GM21423 (cell line): ENCODE results near the gene PHF14.

Experiments used
- ATAC-seq: cut with Tn5 transposase; IDR thresholded peaks from one replicate; pipeline ENCODE4 v1.9.1; 2021; ENCODE audit warnings: mild to moderate bottlenecking, moderate library complexity; ENCODE audit not compliant: unreplicated experiment

PHF14 gene

DNA sequence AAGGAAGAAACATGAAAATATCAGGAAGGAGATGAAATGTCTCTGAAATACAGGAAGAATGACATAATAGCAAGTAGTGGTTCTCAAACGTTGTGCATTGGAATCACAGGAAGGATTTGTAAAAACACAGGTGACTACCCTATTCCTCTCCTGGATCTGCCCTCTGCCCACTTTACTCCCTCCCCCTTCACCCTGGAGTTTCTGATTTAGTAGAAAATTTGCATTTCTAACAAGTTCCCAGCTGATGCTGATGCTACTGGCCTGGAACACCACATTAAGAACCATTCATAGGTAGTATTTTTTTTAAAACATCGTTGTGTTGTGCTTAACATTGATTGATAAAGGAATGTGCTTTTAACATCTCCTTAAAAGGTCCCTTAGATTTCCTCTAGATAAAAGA lies 130.9 kb downstream of the PHF14 start:
- ATAC-seq: no peak

- ATAC-seq: no peak
Measured at GRCh38 chr7:11109659-11110058, 136.0 kb downstream of the PHF14 start.

DNA sequence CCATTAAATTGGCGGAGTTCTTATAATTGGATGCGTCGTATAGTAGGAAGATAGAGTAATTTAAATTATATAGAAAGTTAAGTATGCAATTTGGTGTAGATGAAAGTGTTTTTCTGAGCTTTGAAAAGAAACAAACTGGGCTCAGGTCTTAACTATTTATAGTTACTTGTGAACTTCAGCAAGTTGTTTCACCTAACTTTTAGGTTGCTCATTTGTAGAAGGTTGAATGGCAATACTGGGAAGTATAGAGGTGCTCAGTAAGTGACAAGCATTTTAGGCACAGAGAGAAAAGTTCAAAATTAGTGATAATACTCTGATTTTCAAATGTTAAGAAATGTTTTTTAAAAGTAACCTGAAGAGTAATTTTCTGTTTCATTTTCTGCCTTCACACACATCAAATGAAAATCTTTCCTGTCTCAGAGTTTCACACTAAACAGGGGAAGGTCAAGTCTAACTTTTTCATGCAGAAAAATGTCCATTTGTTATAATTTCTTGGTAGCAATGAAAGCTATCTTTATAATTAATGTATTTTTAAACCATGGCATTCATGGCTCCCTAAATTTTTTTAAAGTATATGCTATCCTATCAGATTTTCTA lies 146.5 kb downstream of the PHF14 start:
- peak; percentile 68 for ATAC-seq

GRCh38 chr7:11120675-11121220 lies 147.1 kb downstream of the PHF14 start:
- ATAC-seq: no peak

DNA sequence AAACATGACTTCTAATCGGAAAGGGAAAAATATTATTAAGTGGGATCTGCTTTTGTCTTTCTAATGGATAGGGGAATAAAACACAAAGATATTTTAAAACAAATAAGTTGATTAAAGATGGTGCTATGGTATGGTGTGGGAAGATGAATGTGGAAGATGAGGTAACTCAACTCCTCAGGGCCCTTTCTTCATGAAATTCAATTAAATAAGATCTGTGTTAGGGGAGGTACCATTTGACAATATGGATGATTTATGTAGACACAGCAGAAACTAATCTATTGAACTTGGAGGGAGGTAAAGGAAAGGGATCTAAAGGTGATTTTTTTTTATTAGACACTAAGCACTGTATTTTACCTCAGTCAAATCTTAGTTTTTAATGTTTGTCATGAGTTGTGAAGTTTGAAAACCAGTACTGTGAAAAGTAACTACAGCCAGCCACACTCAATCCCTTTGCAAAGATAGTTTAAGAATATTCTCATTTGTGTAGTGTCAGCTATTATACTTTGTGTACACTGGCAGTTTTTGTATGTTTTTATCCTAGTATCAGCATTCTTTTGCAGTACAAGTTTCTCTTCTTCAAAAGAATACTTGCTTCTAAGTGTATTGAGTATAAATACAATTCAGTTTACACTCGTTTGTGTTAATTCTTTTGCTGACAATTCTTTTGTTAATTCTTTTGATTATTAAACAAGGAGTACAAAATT lies 151.3 kb downstream of the PHF14 start:
- no peak for ATAC-seq

- no peak for ATAC-seq
Measured at GRCh38 chr7:11127114-11127785, 153.6 kb downstream of the PHF14 start.

DNA sequence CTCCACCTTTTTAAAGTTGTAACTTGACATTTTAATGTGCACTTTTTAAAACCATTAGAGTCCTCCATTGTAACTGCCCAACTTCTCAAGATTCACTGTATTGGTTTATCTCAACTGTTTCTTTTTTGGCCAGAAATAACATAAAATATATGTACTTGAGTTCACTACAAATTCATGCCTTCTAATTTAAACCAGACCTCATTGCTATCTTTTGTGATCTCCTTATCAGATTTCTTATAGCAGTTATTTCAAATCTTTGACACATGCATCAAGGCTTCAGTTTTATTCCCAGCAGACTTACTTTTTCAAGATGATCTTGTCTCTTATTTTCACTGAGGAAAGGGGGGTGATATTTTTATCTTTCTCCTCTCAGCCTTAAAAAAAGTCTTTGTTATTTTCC lies 154.3 kb downstream of the PHF14 start:
- no peak for ATAC-seq

DNA sequence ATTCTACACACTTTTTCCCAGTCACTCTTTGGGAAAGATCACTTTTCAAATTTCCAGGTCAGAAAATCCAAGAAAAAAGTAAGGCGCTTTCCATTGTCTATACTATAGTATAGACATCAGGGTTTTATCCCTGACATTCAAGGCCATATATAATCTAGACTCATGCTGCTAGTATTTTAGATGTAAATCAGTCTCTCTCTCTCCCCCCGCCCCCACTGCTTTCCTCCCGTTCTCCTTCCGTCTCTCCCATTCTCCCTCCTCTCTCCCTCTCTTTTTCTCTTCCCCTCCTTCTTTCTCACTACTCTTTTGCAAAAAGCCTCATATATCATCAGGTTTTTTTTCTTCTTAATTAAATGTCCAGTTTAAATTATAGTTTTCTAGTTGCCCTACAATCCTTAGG lies 154.8 kb downstream of the PHF14 start:
- no peak for ATAC-seq

DNA sequence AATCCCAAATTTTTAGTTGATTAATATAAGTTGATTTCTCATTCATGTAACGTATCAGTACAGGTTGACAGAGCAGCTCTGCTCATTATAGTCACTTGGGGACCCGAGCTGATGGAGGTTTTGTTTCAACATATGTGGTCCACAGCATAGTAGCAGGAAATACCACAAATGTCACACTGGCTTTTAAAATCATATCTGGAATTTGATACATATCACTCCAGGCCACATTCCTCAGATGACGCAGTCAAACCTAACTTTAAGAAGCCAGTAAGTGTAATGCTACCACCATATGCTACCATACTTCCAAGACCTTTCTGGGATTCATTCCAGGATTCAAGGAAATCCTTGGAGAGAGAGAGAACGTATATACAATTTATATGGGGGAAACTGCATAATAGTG lies 156.3 kb downstream of the PHF14 start:
- ATAC-seq: no peak

DNA sequence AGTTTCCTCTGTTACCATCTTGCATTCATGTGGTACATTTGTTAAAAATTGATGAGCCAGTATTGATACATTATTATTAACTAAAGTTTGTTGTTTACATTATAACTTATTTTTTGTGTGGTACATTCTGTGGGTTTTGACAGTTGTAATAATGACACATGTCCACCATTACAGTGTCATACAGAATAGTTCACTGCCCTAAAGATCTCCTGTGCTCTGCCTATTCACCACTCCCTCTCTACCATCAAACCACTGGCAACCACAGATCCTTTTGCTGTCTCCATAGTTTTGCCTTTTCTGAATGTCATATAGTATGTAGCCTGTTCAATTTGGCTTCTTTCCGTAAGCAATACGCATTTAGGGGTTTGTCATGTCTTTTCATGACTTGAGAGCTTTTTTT lies 156.9 kb downstream of the PHF14 start:
- ATAC-seq: no peak

DNA sequence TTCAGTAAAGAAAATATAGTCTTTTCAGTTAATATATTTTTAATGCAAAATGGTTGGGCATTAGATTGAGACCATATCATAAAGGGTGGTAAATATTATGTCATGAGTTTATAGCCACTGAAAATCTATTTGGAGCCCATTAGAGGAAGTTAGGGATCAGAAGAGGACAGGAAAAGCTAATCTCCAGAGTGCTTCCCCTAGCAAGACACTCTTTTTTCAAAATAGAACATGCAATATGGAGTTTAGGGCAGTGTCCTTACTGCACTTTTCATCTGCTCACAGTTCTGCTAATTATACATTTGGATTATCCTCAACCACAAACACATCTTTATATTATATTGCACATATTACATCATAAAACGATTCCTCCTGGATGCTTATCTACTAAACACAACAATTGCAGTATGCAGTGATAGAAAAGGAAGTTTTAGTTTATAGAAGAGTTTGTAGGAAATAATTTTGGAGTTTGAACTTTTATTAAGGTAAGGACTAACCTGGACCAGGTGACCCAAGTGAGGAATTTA lies 159.8 kb downstream of the PHF14 start:
- no peak for ATAC-seq

GRCh38 chr7:11135573-11135972 lies 161.9 kb downstream of the PHF14 start:
- no peak for ATAC-seq

DNA sequence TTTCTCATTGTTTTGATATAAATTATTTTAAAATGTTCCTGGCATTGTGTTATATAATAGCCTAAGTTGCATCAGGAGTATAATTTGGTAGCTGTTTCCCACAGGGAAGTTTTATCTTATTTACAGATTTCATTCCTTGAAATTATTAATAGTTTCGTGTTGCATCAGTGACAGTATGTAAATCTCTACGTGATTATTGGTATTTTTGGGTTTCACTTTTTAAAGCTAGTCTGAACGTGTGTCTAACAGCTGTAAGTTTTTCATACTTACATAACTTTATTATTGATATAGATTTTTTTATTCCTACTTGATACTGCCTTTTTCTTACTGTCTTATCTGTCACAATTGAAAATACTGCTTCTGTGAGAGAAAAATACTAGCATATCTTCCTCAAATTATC lies 167.9 kb downstream of the PHF14 start:
- ATAC-seq: no peak

DNA sequence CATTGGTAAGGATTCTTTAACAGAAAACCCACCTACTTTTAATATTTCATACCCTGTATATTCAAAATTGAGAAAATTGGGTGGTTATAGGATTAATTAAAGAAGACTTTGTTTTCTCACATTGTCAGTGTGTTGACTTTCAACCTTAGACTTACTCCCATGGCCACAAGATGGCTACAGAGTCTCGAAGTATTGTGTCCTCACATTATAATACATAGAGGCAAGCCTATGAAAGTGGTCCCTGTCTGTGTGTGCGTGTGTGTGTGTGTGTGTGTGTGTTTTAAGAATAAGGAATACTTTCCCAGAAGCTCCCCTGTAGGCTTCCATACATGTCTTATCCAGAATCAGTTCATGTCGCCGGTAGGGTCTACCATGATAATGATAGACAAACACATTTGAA lies 180.0 kb downstream of the PHF14 start:
- ATAC-seq: no peak

DNA sequence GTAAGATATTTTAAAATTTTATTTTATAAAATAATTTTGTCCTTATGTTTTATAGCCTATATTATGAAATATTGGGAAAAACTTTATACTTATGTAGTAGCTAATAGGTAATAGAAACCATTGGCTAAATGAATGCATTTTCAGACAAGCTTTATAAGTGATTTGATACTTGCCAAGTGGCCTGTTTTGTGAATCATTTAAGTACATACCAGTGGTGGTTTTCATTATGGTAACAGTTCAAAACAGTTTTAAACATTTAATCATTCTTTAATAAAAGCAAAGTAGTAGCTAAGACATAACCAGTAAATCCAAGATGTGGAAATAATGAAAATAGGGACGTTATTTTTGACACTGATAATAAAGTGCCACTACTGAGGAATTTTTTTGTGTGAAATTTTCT lies 182.2 kb downstream of the PHF14 start:
- ATAC-seq: no peak

- ATAC-seq: no peak
Measured at GRCh38 chr7:11161499-11161898, 187.8 kb downstream of the PHF14 start.

- ATAC-seq: no peak
Measured at GRCh38 chr7:11163220-11163619, 189.5 kb downstream of the PHF14 start.

DNA sequence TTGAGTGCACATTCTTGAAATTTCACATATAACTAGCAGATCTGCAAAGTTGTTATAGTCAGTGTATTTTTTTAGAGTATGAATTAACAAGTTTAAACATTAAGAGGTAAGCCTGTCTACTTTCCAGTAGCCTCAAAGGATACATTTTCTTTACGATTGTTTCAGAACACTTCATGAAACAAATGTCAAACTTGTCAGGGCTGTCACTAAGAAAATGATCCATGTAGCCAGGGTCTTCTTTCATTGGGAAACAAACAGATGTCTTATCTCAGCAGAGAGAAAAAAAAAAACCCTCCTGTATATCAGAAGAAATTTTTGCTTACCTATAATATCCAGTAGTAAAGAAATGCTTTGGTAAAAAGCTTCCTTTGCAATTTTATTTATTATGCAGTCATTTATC lies 192.4 kb downstream of the PHF14 start:
- no peak for ATAC-seq

DNA sequence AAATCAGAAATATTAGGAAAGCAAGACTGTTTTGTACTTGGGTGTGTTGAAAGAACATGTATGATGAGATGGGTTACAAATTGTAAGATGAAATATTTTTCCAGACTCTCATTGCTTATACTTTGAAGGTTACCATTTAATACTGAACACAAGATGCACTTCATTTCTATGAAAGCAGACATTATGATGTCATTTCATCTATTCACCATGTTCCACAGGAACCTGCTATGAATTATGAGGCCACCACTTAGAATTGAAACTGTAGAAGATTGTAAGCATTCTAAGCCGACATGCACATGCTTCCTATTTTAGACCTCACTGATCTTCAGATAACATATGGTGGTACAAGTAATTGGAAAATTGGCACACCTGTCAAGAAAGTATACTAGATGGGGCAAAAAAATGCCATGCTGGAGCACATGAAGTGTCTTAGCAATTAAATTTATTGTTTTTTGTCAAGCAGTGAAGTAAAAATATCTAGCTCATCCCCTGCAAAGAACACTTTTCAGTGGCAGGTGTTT lies 195.0 kb downstream of the PHF14 start:
- ATAC-seq: no peak

- no peak for ATAC-seq
Measured at GRCh38 chr7:11170175-11170574, 196.5 kb downstream of the PHF14 start.

- ATAC-seq: no peak
Measured at GRCh38 chr7:11170863-11171568, 197.3 kb downstream of the PHF14 start.
